Measurements from ENCODE around the gene FBLN1. TPM values are rescaled to one million over a fixed set of nuclear protein-coding genes. Genes with fewer than 3 reads are reported as not detected.

The FBLN1 gene
- total RNA-seq, 1 experiment from 2014 or later, result 23.4 TPM

- Histone ChIP-seq H3K9me3 (ENCODE audit: control insufficient read depth in 1 of 2, insufficient read depth in 1 of 2, low read depth in 1 of 2, low read length in 2 of 2) (no peaks in the 10 kb centered on the region), H3K4me1 (ENCODE audit: control insufficient read depth in 1 of 2, insufficient read depth in 2 of 2, low read length in 2 of 2) (no peaks in the 10 kb centered on the region), H3K27me3 (ENCODE audit: insufficient read depth, low read length) (peaks cover 4% of the 10 kb centered on the region; the same call in 1 of the 2 replicates), H2AFZ (ENCODE audit: low read depth, low read length, poor library complexity, severe bottlenecking) (no peak overlapping the region), H3K27ac (ENCODE audit: low read depth, low read length) (no peak overlapping the region), H3K4me2 (ENCODE audit: low read length) (no peak overlapping the region), H3K4me3 (replicated peaks in 1 of 2; ENCODE audit: low read depth in 1 of 2, low read length in 2 of 2) (no peak overlapping the region), H3K9ac (ENCODE audit: low read length) (no peak overlapping the region), H3K79me2 (ENCODE audit: insufficient read depth, low read length) (no peaks in the 10 kb centered on the region), H3K36me3 (ENCODE audit: control insufficient read depth in 1 of 2, insufficient read depth in 2 of 2, low read length in 2 of 2) (no peaks in the 10 kb centered on the region), H4K20me1 (ENCODE audit: insufficient read depth) (no peaks in the 10 kb centered on the region), H3K9me2 (ENCODE audit: insufficient read depth) (no peaks in the 10 kb centered on the region)
- no TSS peak for BruUV-seq (replicated peaks)
- ATAC-seq, result no peak
- intact Hi-C loops (cut with micrococcal nuclease), result no loop called here
- TF ChIP-seq YY1 (IDR thresholded peaks at IDR 0.05; ENCODE audit: extremely low read depth, insufficient replicate concordance, low read depth, low read length), result no peak
- no peak for TF ChIP-seq RAD21 (IDR thresholded peaks at IDR 0.05; ENCODE audit: low read depth)
- TF ChIP-seq EGR1 (IDR thresholded peaks at IDR 0.05; ENCODE audit: low read depth), result no peak
- TF ChIP-seq SIN3A (IDR thresholded peaks at IDR 0.05; ENCODE audit: low read depth), result no peak
- RAD21 ChIA-PET (ENCODE audit: low non-redundant PET in 1 of 2, low total read pairs in 2 of 2, uncharacterized antibody in 2 of 2, unreplicated experiment in 2 of 2), result no interaction called here
- POLR2A ChIA-PET, result no interaction called here
- CTCF ChIA-PET, result no interaction called here
- DNase-seq (ENCODE audit: low read depth, low spot score), result no peak
Measured at GRCh38 chr22:45565171-45565570, 62.5 kb downstream of the FBLN1 start.

- ChIA-PET RAD21 (ENCODE audit: low non-redundant PET in 1 of 2, low total read pairs in 2 of 2, uncharacterized antibody in 2 of 2, unreplicated experiment in 2 of 2) (no interaction called here), POLR2A (no interaction called here), CTCF (no interaction called here)
- H3K9me2 ChIP-seq (ENCODE audit: insufficient read depth), result no peaks in the 10 kb centered on the region
- H3K4me3 ChIP-seq (replicated peaks in 1 of 2; ENCODE audit: low read depth in 1 of 2, low read length in 2 of 2), result no peak overlapping the region
- intact Hi-C loops (cut with micrococcal nuclease), result no loop called here
- no peak overlapping the region for H3K4me2 ChIP-seq (ENCODE audit: low read length)
- ATAC-seq (no peak), DNase-seq (ENCODE audit: low read depth, low spot score) (no peak)
- no peaks in the 10 kb centered on the region for H3K79me2 ChIP-seq (ENCODE audit: insufficient read depth, low read length)
- H3K27ac ChIP-seq (ENCODE audit: low read depth, low read length), result no peak overlapping the region
- no peak overlapping the region for H3K9ac ChIP-seq (ENCODE audit: low read length)
- no peak for TF ChIP-seq POLR2AphosphoS5 (IDR thresholded peaks at IDR 0.05; ENCODE audit: low read depth, low read length)
- TF ChIP-seq FOSL1 (IDR thresholded peaks at IDR 0.05; ENCODE audit: low read depth), result no peak
- no peak for TF ChIP-seq ATF3 (IDR thresholded peaks at IDR 0.05)
- TF ChIP-seq CBX3 (IDR thresholded peaks at IDR 0.05; ENCODE audit: low read depth), result no peak
- no peak for TF ChIP-seq JUND (IDR thresholded peaks at IDR 0.05)
- no peak for TF ChIP-seq EZH2 (IDR thresholded peaks at IDR 0.05)
- TF ChIP-seq ZBTB33 (IDR thresholded peaks at IDR 0.05; ENCODE audit: extremely low read depth, insufficient replicate concordance, low read length), result no peak
- no peak for TF ChIP-seq YY1 (IDR thresholded peaks at IDR 0.05; ENCODE audit: extremely low read depth, insufficient replicate concordance, low read depth, low read length)
- H3K9me3 ChIP-seq (ENCODE audit: control insufficient read depth in 1 of 2, insufficient read depth in 1 of 2, low read depth in 1 of 2, low read length in 2 of 2), result peaks cover 3 to 6% of the 10 kb centered on the region in 2 experiments; a peak in 2 of 4 replicates
- H4K20me1 ChIP-seq (ENCODE audit: insufficient read depth), result no peaks in the 10 kb centered on the region
- peaks cover 4% of the 10 kb centered on the region; the same call in 1 of the 2 replicates for H3K27me3 ChIP-seq (ENCODE audit: insufficient read depth, low read length)
- H3K36me3 ChIP-seq (ENCODE audit: control insufficient read depth in 1 of 2, insufficient read depth in 2 of 2, low read length in 2 of 2), result no peaks in the 10 kb centered on the region
- H3K4me1 ChIP-seq (ENCODE audit: control insufficient read depth in 1 of 2, insufficient read depth in 2 of 2, low read length in 2 of 2), result no peaks in the 10 kb centered on the region
- H2AFZ ChIP-seq (ENCODE audit: low read depth, low read length, poor library complexity, severe bottlenecking), result no peak overlapping the region
- BruUV-seq (replicated peaks), result no TSS peak
Measured at GRCh38 chr22:45565973-45566372, 63.3 kb downstream of the FBLN1 start.

Data from HCT116 (cell line).